Testis (tissue), 2 donors: ENCODE results near the gene KAT2A.

Source experiments
- CTCF ChIP-seq, 3 experiments: fragments of 450-650 bp in 2 of 3; fragments of 200-600 bp in 1 of 3; sonication (generic) in 1 of 3; IDR thresholded peaks; one replicate each; pipeline ENCODE4 v1.5.1; 2016 to 2019; ENCODE audit warnings: antibody characterized with exemption in 3 of 3, mild to moderate bottlenecking in 2 of 3, moderate library complexity in 1 of 3
- POLR2A ChIP-seq: fragments of 450-650 bp; IDR thresholded peaks from one replicate; pipeline ENCODE4 v1.6.1; 2017; ENCODE audit warnings: antibody characterized with exemption, mild to moderate bottlenecking, moderate library complexity

- TF ChIP-seq POLR2A: no peak
- TF ChIP-seq CTCF (IDR thresholded peaks at IDR 0.05): no peak
Measured at GRCh38 chr17:42076797-42077559, 44.2 kb downstream of the KAT2A start.
